Measurements from ENCODE around the gene FASLG. TPM values are rescaled to one million over a fixed set of nuclear protein-coding genes. Genes with fewer than 3 reads are reported as not detected.

FASLG gene
- total RNA-seq, 1 experiment from 2014 or later, result not detected

- no TSS peak for BruUV-seq (replicated peaks)
- intact Hi-C loops (cut with micrococcal nuclease; ENCODE audit: unreplicated experiment), result no loop called here
- no peak overlapping the region for H3K4me3 Mint-ChIP-seq (ENCODE audit: low read depth, unreplicated experiment)
- H3K27ac Mint-ChIP-seq (ENCODE audit: unreplicated experiment), result peak overlapping the region; percentile 32
- CTCF ChIA-PET, result no interaction called here
- H3K36me3 Mint-ChIP-seq (ENCODE audit: insufficient read depth, unreplicated experiment), result peaks cover 14% of the 10 kb centered on the region
- peaks cover 8% of the 10 kb centered on the region for H3K9me3 Mint-ChIP-seq (ENCODE audit: low read depth, unreplicated experiment)
- DNase-seq, result peak; percentile 28
- TF ChIP-seq, protein P1, sequence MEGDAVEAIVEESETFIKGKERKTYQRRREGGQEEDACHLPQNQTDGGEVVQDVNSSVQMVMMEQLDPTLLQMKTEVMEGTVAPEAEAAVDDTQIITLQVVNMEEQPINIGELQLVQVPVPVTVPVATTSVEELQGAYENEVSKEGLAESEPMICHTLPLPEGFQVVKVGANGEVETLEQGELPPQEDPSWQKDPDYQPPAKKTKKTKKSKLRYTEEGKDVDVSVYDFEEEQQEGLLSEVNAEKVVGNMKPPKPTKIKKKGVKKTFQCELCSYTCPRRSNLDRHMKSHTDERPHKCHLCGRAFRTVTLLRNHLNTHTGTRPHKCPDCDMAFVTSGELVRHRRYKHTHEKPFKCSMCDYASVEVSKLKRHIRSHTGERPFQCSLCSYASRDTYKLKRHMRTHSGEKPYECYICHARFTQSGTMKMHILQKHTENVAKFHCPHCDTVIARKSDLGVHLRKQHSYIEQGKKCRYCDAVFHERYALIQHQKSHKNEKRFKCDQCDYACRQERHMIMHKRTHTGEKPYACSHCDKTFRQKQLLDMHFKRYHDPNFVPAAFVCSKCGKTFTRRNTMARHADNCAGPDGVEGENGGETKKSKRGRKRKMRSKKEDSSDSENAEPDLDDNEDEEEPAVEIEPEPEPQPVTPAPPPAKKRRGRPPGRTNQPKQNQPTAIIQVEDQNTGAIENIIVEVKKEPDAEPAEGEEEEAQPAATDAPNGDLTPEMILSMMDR (IDR thresholded peaks at IDR 0.05; ENCODE audit: unreplicated experiment), result no peak
- no peaks in the 10 kb centered on the region for H3K27me3 Mint-ChIP-seq (ENCODE audit: unreplicated experiment)
- H3K4me1 Mint-ChIP-seq (ENCODE audit: low read depth, unreplicated experiment), result peaks cover 86% of the 10 kb centered on the region
These were observed 32.1 kb upstream of the FASLG start for GRCh38 chr1:172626845-172627244.

- TF ChIP-seq, protein P1 (IDR thresholded peaks at IDR 0.05; ENCODE audit: unreplicated experiment), result no peak
- Mint-ChIP-seq H3K9me3 (ENCODE audit: low read depth, unreplicated experiment) (peaks cover 8% of the 10 kb centered on the region), H3K27me3 (ENCODE audit: unreplicated experiment) (no peaks in the 10 kb centered on the region), H3K4me3 (ENCODE audit: low read depth, unreplicated experiment) (no peak overlapping the region), H3K27ac (ENCODE audit: unreplicated experiment) (peak overlapping the region; percentile 32), H3K4me1 (ENCODE audit: low read depth, unreplicated experiment) (peaks cover 86% of the 10 kb centered on the region), H3K36me3 (ENCODE audit: insufficient read depth, unreplicated experiment) (peaks cover 14% of the 10 kb centered on the region)
- no peak for DNase-seq
- CTCF ChIA-PET, result no interaction called here
- intact Hi-C loops (cut with micrococcal nuclease; ENCODE audit: unreplicated experiment), result no loop called here
- BruUV-seq (replicated peaks), result no TSS peak
These were observed 31.2 kb upstream of the FASLG start for GRCh38 chr1:172627702-172628101.

DNA sequence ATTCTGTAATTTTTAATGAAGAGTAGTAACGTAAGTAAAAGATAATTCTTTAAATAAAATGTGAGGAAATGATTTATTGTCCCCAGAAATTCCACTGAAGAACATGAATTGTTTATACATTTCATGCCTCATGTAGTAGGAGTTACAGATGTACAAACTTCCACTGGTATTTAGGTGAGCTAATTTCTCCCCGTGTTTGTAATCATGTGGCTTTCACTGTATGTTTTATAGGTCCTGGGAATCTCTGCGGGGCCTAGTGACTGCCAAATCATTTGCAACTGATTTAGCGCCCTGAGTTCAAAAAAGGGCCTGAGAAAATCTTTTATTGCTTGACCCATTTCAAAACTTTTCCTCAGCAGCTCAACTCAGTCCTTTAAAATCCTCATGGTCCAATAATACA is 30.5 kb upstream of the FASLG start:
- Mint-ChIP-seq H3K4me3 (ENCODE audit: low read depth, unreplicated experiment) (no peak overlapping the region), H3K4me1 (ENCODE audit: low read depth, unreplicated experiment) (peaks cover 79% of the 10 kb centered on the region), H3K9me3 (ENCODE audit: low read depth, unreplicated experiment) (peaks cover 8% of the 10 kb centered on the region), H3K27me3 (ENCODE audit: unreplicated experiment) (no peaks in the 10 kb centered on the region), H3K36me3 (ENCODE audit: insufficient read depth, unreplicated experiment) (peaks cover 14% of the 10 kb centered on the region), H3K27ac (ENCODE audit: unreplicated experiment) (peak overlapping the region; percentile 74)
- CTCF ChIA-PET, result no interaction called here
- BruUV-seq (replicated peaks), result no TSS peak
- no peak for DNase-seq
- TF ChIP-seq, protein P1 (IDR thresholded peaks at IDR 0.05; ENCODE audit: unreplicated experiment), result no peak
- intact Hi-C loops (cut with micrococcal nuclease; ENCODE audit: unreplicated experiment), result no loop called here

- Mint-ChIP-seq H3K4me1 (ENCODE audit: low read depth, unreplicated experiment) (peaks cover 71% of the 10 kb centered on the region), H3K27ac (ENCODE audit: unreplicated experiment) (peak overlapping the region; percentile 74), H3K27me3 (ENCODE audit: unreplicated experiment) (no peaks in the 10 kb centered on the region), H3K36me3 (ENCODE audit: insufficient read depth, unreplicated experiment) (peaks cover 14% of the 10 kb centered on the region), H3K4me3 (ENCODE audit: low read depth, unreplicated experiment) (no peak overlapping the region), H3K9me3 (ENCODE audit: low read depth, unreplicated experiment) (peaks cover 2% of the 10 kb centered on the region)
- intact Hi-C loops (cut with micrococcal nuclease; ENCODE audit: unreplicated experiment), result no loop called here
- no TSS peak for BruUV-seq (replicated peaks)
- TF ChIP-seq, protein P1 (IDR thresholded peaks at IDR 0.05; ENCODE audit: unreplicated experiment), result no peak
- CTCF ChIA-PET, result no interaction called here
- no peak for DNase-seq
These were observed 29.7 kb upstream of the FASLG start for GRCh38 chr1:172629170-172629569.

Data from Calu3 (cell line).